ENCODE data around the gene SURF4. TPM values are rescaled to one million over a fixed set of nuclear protein-coding genes. Genes with fewer than 3 reads are reported as not detected.
A peak's percentile ranks its signal among the peaks of the same experiment; 100 is the strongest.
"Not testable (repeated sequence)": the region's sequence is repeated elsewhere in the genome, so short reads cannot be mapped to it uniquely, and the experiment has no call there.

SURF4 gene
- total RNA-seq, 2 donors from 2014 or later: 426 to 494 TPM

GRCh38 chr9:133340256-133340655 is 35.6 kb downstream of the SURF4 start:
- Mint-ChIP-seq H3K27ac (peak overlapping the region; percentile 65), H3K27me3 (ENCODE audit: low read depth) (no peaks in the 10 kb centered on the region), H3K9me3 (no peaks in the 10 kb centered on the region), H3K4me3 (no peak overlapping the region), H3K4me1 (ENCODE audit: low read depth) (peaks cover 39% of the 10 kb centered on the region), H3K36me3 (ENCODE audit: insufficient read depth in 2 of 2) (peaks cover 10 to 22% of the 10 kb centered on the region in 2 donors)
- ATAC-seq (replicated peaks in 1 of 2) (no peak), DNase-seq (no peak)

GRCh38 chr9:133339641-133340040 is 36.2 kb downstream of the SURF4 start:
- DNase-seq: no peak
- H3K27ac Mint-ChIP-seq: no peak overlapping the region
- H3K27me3 Mint-ChIP-seq (ENCODE audit: low read depth): no peaks in the 10 kb centered on the region
- peaks cover 10 to 21% of the 10 kb centered on the region in 2 donors for H3K36me3 Mint-ChIP-seq (ENCODE audit: insufficient read depth in 2 of 2)
- no peak overlapping the region for H3K4me3 Mint-ChIP-seq
- H3K9me3 Mint-ChIP-seq: no peaks in the 10 kb centered on the region
- H3K4me1 Mint-ChIP-seq (ENCODE audit: low read depth): peaks cover 45% of the 10 kb centered on the region
- ATAC-seq (replicated peaks in 1 of 2): no peak

- peak within 1 kb of the TSS; percentile 96 for H3K4me3 Mint-ChIP-seq
- DNase-seq: peak; percentile 95 to 96
- peak; percentile 94 to 96 for ATAC-seq (replicated peaks in 1 of 2)
- no peaks in the 10 kb centered on the region for H3K27me3 Mint-ChIP-seq (ENCODE audit: low read depth)
- no peaks in the 10 kb centered on the region for H3K9me3 Mint-ChIP-seq
- H3K36me3 Mint-ChIP-seq (ENCODE audit: insufficient read depth in 2 of 2): peaks cover 10 to 32% of the 10 kb centered on the region in 2 donors
- peak within 1 kb of the TSS; percentile 93 for H3K27ac Mint-ChIP-seq
- peaks cover 46% of the 10 kb centered on the region for H3K4me1 Mint-ChIP-seq (ENCODE audit: low read depth)
Measured at GRCh38 chr9:133335924-133336811, 39.7 kb downstream of the SURF4 start, which contains the start of gene SURF6. SURF6 (minus strand) TSS chr9:133336188; CDS start chr9:133336132, 56 bp downstream.

GRCh38 chr9:133334888-133335287 is 41.0 kb downstream of the SURF4 start:
- peak overlapping the region; percentile 96 for H3K4me3 Mint-ChIP-seq
- not testable (repeated sequence) for H3K27me3 Mint-ChIP-seq (ENCODE audit: low read depth); ATAC-seq (replicated peaks in 1 of 2); DNase-seq; H3K9me3 Mint-ChIP-seq
- H3K4me1 Mint-ChIP-seq (ENCODE audit: low read depth): peaks cover 40% of the 10 kb centered on the region
- peaks cover 12 to 29% of the 10 kb centered on the region in 2 donors for H3K36me3 Mint-ChIP-seq (ENCODE audit: insufficient read depth in 2 of 2)
- H3K27ac Mint-ChIP-seq: peak overlapping the region; percentile 93

GRCh38 chr9:133334161-133334560 is 41.7 kb downstream of the SURF4 start:
- Mint-ChIP-seq H3K27me3 (ENCODE audit: low read depth) (no peaks in the 10 kb centered on the region), H3K9me3 (no peaks in the 10 kb centered on the region), H3K4me1 (ENCODE audit: low read depth) (peaks cover 40% of the 10 kb centered on the region), H3K27ac (peak overlapping the region; percentile 93), H3K4me3 (peak overlapping the region; percentile 96), H3K36me3 (ENCODE audit: insufficient read depth in 2 of 2) (peaks cover 10 to 22% of the 10 kb centered on the region in 2 donors)
- no peak for ATAC-seq (replicated peaks in 1 of 2)
- no peak for DNase-seq

DNA sequence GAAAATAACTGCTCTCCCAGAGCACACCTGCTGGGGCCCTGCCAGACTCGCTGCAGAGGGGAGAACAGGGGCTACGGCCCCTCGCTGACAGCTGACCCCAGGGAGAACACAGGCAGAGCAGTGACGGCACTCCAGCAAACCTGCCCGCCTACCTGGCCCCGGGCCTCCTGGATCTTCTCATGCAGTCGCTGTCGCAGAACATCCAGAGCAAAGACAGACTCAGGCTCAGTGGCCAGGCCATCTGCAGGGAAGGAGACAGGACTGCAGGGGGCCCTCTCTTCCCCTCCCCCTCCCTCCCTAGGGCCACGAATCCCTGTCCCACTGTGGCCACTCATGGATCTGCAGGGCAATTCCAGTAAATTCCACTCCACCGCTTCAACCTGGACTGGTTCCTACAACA is 42.3 kb downstream of the SURF4 start:
- ATAC-seq (replicated peaks in 1 of 2) (no peak), DNase-seq (no peak)
- peaks cover 40% of the 10 kb centered on the region for H3K4me1 Mint-ChIP-seq (ENCODE audit: low read depth)
- no peak overlapping the region for H3K27ac Mint-ChIP-seq
- peaks cover 8 to 20% of the 10 kb centered on the region in 2 donors for H3K36me3 Mint-ChIP-seq (ENCODE audit: insufficient read depth in 2 of 2)
- H3K9me3 Mint-ChIP-seq: no peaks in the 10 kb centered on the region
- no peaks in the 10 kb centered on the region for H3K27me3 Mint-ChIP-seq (ENCODE audit: low read depth)
- H3K4me3 Mint-ChIP-seq: peak overlapping the region in 1 of 2 donors; percentile 3

DNA sequence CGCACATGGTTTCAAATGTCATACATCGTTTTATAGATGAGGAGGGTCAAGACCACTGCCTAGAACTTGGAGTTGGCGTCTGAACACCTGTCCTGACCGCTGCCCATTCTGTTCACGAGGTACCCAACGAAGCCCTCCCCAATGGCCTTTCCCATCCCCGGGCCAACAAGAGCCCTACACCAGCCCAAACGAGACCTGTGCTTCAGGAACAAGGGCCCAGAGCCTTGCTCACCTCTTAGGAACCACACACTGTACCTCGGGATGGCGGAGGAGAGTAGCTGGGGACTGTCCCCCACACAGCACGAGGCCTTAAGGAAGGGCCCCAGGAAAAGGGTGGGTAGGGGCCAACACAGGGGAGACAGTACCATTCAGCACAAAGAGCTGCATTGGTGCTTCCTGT is 42.8 kb downstream of the SURF4 start:
- H3K36me3 Mint-ChIP-seq (ENCODE audit: insufficient read depth in 2 of 2): peaks cover 8 to 20% of the 10 kb centered on the region in 2 donors
- ATAC-seq (replicated peaks in 1 of 2): no peak
- H3K4me1 Mint-ChIP-seq (ENCODE audit: low read depth): peaks cover 40% of the 10 kb centered on the region
- peak overlapping the region in 1 of 2 donors; percentile 3 for H3K4me3 Mint-ChIP-seq
- no peaks in the 10 kb centered on the region for H3K9me3 Mint-ChIP-seq
- no peak overlapping the region for H3K27ac Mint-ChIP-seq
- DNase-seq: no peak
- H3K27me3 Mint-ChIP-seq (ENCODE audit: low read depth): no peaks in the 10 kb centered on the region

DNA sequence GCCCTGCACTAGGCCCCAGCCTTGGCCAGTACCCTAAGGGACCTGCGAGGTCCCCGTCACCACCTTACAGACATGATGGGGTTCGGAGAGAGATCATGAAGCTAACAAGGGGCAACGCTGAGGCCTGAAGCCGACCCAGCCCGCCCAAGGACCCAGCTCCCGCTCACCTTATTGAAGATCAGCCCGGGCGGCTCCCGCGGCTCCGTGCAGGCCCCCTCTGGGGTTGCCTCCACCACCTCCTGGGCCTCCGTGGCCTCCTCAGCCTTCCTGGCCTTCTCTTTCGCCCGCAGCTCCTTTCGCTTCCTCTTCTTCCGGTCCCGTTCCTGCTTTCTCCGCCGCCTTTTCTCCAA is 43.5 kb downstream of the SURF4 start:
- ATAC-seq (replicated peaks in 1 of 2): no peak
- H3K9me3 Mint-ChIP-seq: no peaks in the 10 kb centered on the region
- no peak for DNase-seq
- peaks cover 8 to 20% of the 10 kb centered on the region in 2 donors for H3K36me3 Mint-ChIP-seq (ENCODE audit: insufficient read depth in 2 of 2)
- peaks cover 40% of the 10 kb centered on the region for H3K4me1 Mint-ChIP-seq (ENCODE audit: low read depth)
- H3K27me3 Mint-ChIP-seq (ENCODE audit: low read depth): no peaks in the 10 kb centered on the region
- no peak overlapping the region for H3K4me3 Mint-ChIP-seq
- peak overlapping the region; percentile 82 for H3K27ac Mint-ChIP-seq

GRCh38 chr9:133331641-133332380 is 44.0 kb downstream of the SURF4 start:
- H3K27me3 Mint-ChIP-seq (ENCODE audit: low read depth): no peaks in the 10 kb centered on the region
- no peak for ATAC-seq (replicated peaks in 1 of 2)
- H3K36me3 Mint-ChIP-seq (ENCODE audit: insufficient read depth in 2 of 2): peaks cover 8 to 20% of the 10 kb centered on the region in 2 donors
- DNase-seq: no peak
- H3K27ac Mint-ChIP-seq: peak overlapping the region; percentile 82
- no peak overlapping the region for H3K4me3 Mint-ChIP-seq
- no peaks in the 10 kb centered on the region for H3K9me3 Mint-ChIP-seq
- peaks cover 37% of the 10 kb centered on the region for H3K4me1 Mint-ChIP-seq (ENCODE audit: low read depth)

- no peak for ATAC-seq (replicated peaks in 1 of 2)
- no peaks in the 10 kb centered on the region for H3K9me3 Mint-ChIP-seq
- H3K36me3 Mint-ChIP-seq (ENCODE audit: insufficient read depth in 2 of 2): peaks cover 8 to 20% of the 10 kb centered on the region in 2 donors
- peak overlapping the region; percentile 18 for H3K27ac Mint-ChIP-seq
- no peak overlapping the region for H3K4me3 Mint-ChIP-seq
- H3K4me1 Mint-ChIP-seq (ENCODE audit: low read depth): peaks cover 31% of the 10 kb centered on the region
- no peaks in the 10 kb centered on the region for H3K27me3 Mint-ChIP-seq (ENCODE audit: low read depth)
- no peak for DNase-seq
Measured at GRCh38 chr9:133331221-133331620, 44.6 kb downstream of the SURF4 start.

DNA sequence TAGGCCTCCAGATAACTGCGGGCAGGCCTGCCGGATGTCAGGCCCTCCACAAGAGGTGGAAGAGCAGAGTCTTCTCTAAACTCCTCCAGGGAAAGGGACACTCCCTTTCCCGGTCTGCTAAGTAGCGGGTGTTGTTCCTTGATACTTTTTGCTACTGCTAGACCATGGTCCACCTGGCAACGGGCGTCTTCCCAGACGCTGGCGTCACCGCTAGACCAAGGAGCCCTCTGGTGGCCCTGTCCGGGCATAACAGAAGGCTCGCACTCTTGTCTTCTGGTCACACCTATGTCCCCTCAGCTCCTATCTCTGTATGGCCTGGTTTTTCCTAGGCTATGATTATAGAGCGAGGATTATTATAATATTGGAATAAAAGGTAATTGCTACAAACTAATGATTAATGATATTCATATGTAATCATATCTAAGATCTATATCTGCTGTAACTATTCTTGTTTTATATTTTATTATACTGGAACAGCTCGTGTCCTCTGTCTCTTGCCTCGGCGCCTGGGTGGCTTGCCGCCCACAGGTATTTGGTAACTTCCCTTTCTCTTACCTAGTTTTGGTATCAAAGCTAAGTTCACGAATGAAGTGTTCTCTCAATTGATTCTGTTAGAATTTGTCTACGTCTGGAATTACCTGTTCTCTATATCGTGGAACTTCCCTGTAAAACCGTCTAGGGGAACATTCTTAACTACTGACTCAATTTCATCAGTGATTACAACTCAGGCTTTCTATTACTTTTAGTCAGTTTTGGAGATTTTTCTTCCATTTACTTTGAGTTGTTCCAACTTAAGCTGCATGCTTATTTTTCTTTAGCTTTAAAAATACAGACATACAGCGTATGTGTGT is 46.3 kb downstream of the SURF4 start:
- H3K4me1 Mint-ChIP-seq (ENCODE audit: low read depth): peaks cover 19% of the 10 kb centered on the region
- not testable (repeated sequence) for DNase-seq; ATAC-seq (replicated peaks in 1 of 2); H3K27me3 Mint-ChIP-seq (ENCODE audit: low read depth); H3K4me3 Mint-ChIP-seq; H3K9me3 Mint-ChIP-seq; H3K27ac Mint-ChIP-seq
- H3K36me3 Mint-ChIP-seq (ENCODE audit: insufficient read depth in 2 of 2): peaks cover 2 to 17% of the 10 kb centered on the region in 2 donors

DNA sequence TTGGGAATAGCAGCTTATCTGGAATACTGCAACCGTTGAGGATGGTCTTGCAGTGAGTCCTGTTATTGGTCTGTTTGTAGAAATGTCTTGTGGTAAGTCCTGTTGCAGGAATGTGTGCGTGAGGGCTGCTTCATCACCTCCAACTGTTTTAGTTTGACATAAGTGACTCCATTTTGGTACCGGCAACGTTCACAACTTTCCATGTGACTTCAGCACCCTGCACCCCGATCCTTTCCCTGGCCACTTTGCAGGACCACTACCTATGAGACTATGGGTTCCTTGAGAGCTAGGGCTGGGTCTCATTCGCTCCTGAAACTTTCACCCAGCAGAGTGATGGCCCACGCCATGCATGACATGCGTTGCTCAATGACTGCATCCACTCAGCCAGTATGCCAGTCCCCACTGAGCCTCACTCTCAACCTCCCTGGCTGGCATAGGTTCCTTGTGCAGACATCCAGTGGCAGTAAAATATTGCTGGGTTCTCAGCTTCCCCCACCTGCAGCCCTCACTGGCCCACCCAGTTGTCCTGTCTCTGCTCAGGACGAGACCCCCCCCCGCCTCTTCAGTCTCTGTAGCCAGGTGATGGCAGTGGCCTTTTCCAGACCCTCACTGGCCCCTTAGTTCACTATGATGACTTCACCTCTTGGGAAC is 47.9 kb downstream of the SURF4 start:
- H3K27ac Mint-ChIP-seq: no peak overlapping the region
- DNase-seq (no peak), ATAC-seq (replicated peaks in 1 of 2) (no peak)
- H3K27me3 Mint-ChIP-seq (ENCODE audit: low read depth): no peaks in the 10 kb centered on the region
- no peak overlapping the region for H3K4me3 Mint-ChIP-seq
- H3K36me3 Mint-ChIP-seq (ENCODE audit: insufficient read depth in 2 of 2): peaks cover 2 to 13% of the 10 kb centered on the region in 2 donors
- peaks cover 10% of the 10 kb centered on the region for H3K4me1 Mint-ChIP-seq (ENCODE audit: low read depth)
- H3K9me3 Mint-ChIP-seq: no peaks in the 10 kb centered on the region

All from activated T-cell treated with anti-CD3 and anti-CD28 coated beads, Interleukin-2, amount 50 U/mL, for 72 hours (primary cell).